GM18907 (cell line): ENCODE results near the gene ETV6.
"Not testable (repeated sequence)": the region's sequence is repeated elsewhere in the genome, so short reads cannot be mapped to it uniquely, and the experiment has no call there.

Source experiments
- ATAC-seq: cut with Tn5 transposase; IDR thresholded peaks from one replicate; pipeline ENCODE4 v1.9.1; 2021; ENCODE audit warnings: mild to moderate bottlenecking, moderate library complexity; ENCODE audit not compliant: unreplicated experiment

Gene ETV6

GRCh38 chr12:11649413-11650285 lies at the start of gene ETV6:
TSS of gene ETV6 (plus strand) at chr12:11649674. CDS start at chr12:11650128, 454 bp downstream.
- peak; percentile 53 for ATAC-seq

GRCh38 chr12:11600199-11600598 lies 49.3 kb upstream of the ETV6 start:
- no peak for ATAC-seq

- no peak for ATAC-seq
Measured at GRCh38 chr12:11601647-11602046, 47.8 kb upstream of the ETV6 start.

GRCh38 chr12:11607313-11608081 lies 42.0 kb upstream of the ETV6 start:
- no peak for ATAC-seq

GRCh38 chr12:11609045-11609444 lies 40.4 kb upstream of the ETV6 start:
- ATAC-seq: no peak

GRCh38 chr12:11615481-11615880 lies 34.0 kb upstream of the ETV6 start:
- no peak for ATAC-seq

GRCh38 chr12:11618046-11618445 lies 31.4 kb upstream of the ETV6 start:
- no peak for ATAC-seq

GRCh38 chr12:11621797-11622423 lies 27.6 kb upstream of the ETV6 start:
- no peak for ATAC-seq

GRCh38 chr12:11622876-11623281 lies 26.6 kb upstream of the ETV6 start:
- ATAC-seq: no peak

GRCh38 chr12:11623382-11623781 lies 26.1 kb upstream of the ETV6 start:
- no peak for ATAC-seq

- no peak for ATAC-seq
Measured at GRCh38 chr12:11624116-11624515, 25.4 kb upstream of the ETV6 start.

- ATAC-seq: not testable (repeated sequence)
Measured at GRCh38 chr12:11627709-11628108, 21.8 kb upstream of the ETV6 start.

- ATAC-seq: no peak
Measured at GRCh38 chr12:11628353-11628752, 21.1 kb upstream of the ETV6 start.

GRCh38 chr12:11630046-11630706 lies 19.3 kb upstream of the ETV6 start:
- ATAC-seq: no peak

GRCh38 chr12:11631288-11631687 lies 18.2 kb upstream of the ETV6 start:
- ATAC-seq: no peak

GRCh38 chr12:11631881-11632280 lies 17.6 kb upstream of the ETV6 start:
- not testable (repeated sequence) for ATAC-seq

GRCh38 chr12:11633968-11634367 lies 15.5 kb upstream of the ETV6 start:
- ATAC-seq: no peak

- ATAC-seq: no peak
Measured at GRCh38 chr12:11635341-11635740, 14.1 kb upstream of the ETV6 start.

GRCh38 chr12:11638315-11638916 lies 11.1 kb upstream of the ETV6 start:
- ATAC-seq: no peak

GRCh38 chr12:11639454-11639853 lies 10.0 kb upstream of the ETV6 start:
- ATAC-seq: no peak

- no peak for ATAC-seq
Measured at GRCh38 chr12:11641522-11641921, 8.0 kb upstream of the ETV6 start.
